K562 (cell line): Measurements from ENCODE around the gene OTUD5. TPM values are rescaled to one million over a fixed set of nuclear protein-coding genes. Genes with fewer than 3 reads are reported as not detected.

Source experiments
- ATF2 ChIP-seq: sonication (generic); formaldehyde crosslinking; IDR thresholded peaks from 2 replicates; pipeline ENCODE4 v1.8.1; 2022; ENCODE audit warnings: missing genetic modification reagents
- CBX3 ChIP-seq, 2 experiments: IDR thresholded peaks; 1 replicate in 1 of 2; 2 replicates in 1 of 2; pipeline ENCODE4 v1.6.1; 2012; ENCODE audit warnings: inconsistent platforms in 2 of 2, low read length in 2 of 2, borderline replicate concordance in 1 of 2, control low read depth in 1 of 2
- KAT8 ChIP-seq: fragments of 450-650 bp; IDR thresholded peaks from 2 replicates; pipeline ENCODE4 v1.6.1; 2016; ENCODE audit warnings: low read depth, mild to moderate bottlenecking
- KHSRP ChIP-seq: fragments of 450-650 bp; IDR thresholded peaks from 2 replicates; pipeline ENCODE4 v1.6.1; 2017
- MYNN ChIP-seq, 2 experiments: sonication (generic); formaldehyde crosslinking in 1 of 2; IDR thresholded peaks; 2 replicates each; pipeline versions ENCODE4 v1.5.0 to v1.6.1; 2016 to 2020; ENCODE audit warnings: antibody characterized with exemption in 1 of 2, missing genetic modification reagents in 1 of 2
- POU5F1 ChIP-seq: fragments of 150-350 bp; IDR thresholded peaks from 2 replicates; pipeline ENCODE4 v1.6.1; 2014; ENCODE audit warnings: borderline replicate concordance, low read length, low read depth, mild to moderate bottlenecking; ENCODE audit not compliant: partially characterized antibody
- SMAD1 ChIP-seq: fragments of 150-350 bp; IDR thresholded peaks from 2 replicates; pipeline ENCODE4 v1.6.1; 2014; ENCODE audit warnings: low read length, low read depth; ENCODE audit not compliant: partially characterized antibody
- SMARCB1 ChIP-seq: IDR thresholded peaks from 2 replicates; pipeline ENCODE4 v1.6.1; 2011; ENCODE audit warnings: improper control_type of control experiment, low read depth; ENCODE audit not compliant: insufficient read length
- TRIM25 ChIP-seq: fragments of 450-650 bp; IDR thresholded peaks from 2 replicates; pipeline ENCODE4 v1.7.0; 2016; ENCODE audit warnings: borderline replicate concordance
- TSHZ1 ChIP-seq: fragments of 250-450 bp; sonication (Bioruptor Pico); IDR thresholded peaks from 2 replicates; pipeline ENCODE4 v1.4.0; 2020; ENCODE audit warnings: mild to moderate bottlenecking, moderate library complexity
- ZNF431 ChIP-seq: sonication (generic); formaldehyde crosslinking; IDR thresholded peaks from 2 replicates; pipeline ENCODE4 v1.8.0; 2022; ENCODE audit warnings: mild to moderate bottlenecking, missing genetic modification reagents
- ZNF696 ChIP-seq: fragments of 250-450 bp; sonication (Bioruptor Pico); conservative IDR thresholded peaks from 2 replicates; pipeline ENCODE4 v1.4.0; 2020; ENCODE audit warnings: mild to moderate bottlenecking, moderate library complexity
- polyA plus RNA-seq, 8 experiments: library from polyadenylated mRNA; depleted of rRNA in 4 of 8; stranded (reverse) in 5 of 8; unstranded in 3 of 8; fragments of >200 nt; fragmentation: Nextera tagmentation in 2 of 8; fragmentation: Illumina TruSeq in 1 of 8; extraction: Ambion mirVana in 2 of 8; extraction: Trizol in 1 of 8; gene quantifications; 2 replicates each; pipeline versions ENCODE4 v1.2.1 to v1.2.3, GENCODE V29; 2011 to 2014; ENCODE audit warnings: inconsistent platforms in 1 of 8, missing spikeins in 1 of 8
- total RNA-seq, 7 experiments: library from RNA; depleted of rRNA in 6 of 7; stranded (reverse); fragments of >200 nt in 6 of 7; fragmentation: Illumina TruSeq in 2 of 7; extraction: Trizol in 2 of 7; gene quantifications; 2 replicates each; pipeline versions ENCODE4 v1.2.1 to v1.2.3, GENCODE V29; 2011 to 2021; ENCODE audit warnings: low replicate concordance in 1 of 7
- TF ChIP-seq, protein P1 (sequence below): fragments of 450-650 bp; formaldehyde crosslinking; IDR thresholded peaks from 2 replicates; pipeline ENCODE4 v1.4.0; 2022; ENCODE audit warnings: missing genetic modification characterization
- TF ChIP-seq, protein P2 (sequence below): fragments of 450-650 bp; conservative IDR thresholded peaks from 2 replicates; pipeline ENCODE4 v1.6.1; 2016; ENCODE audit warnings: missing genetic modification characterization, low read depth, mild to moderate bottlenecking, missing compliant biosample characterization, moderate library complexity

The OTUD5 gene
- total and polyA plus RNA-seq, 9 of the 15 experiments (the other 6 are each of a cell fraction or from before 2014, with no cell fraction given), result 3.6 to 102 (median 59.0) TPM

GRCh38 chrX:48957827-48958634 is 624 bp upstream of the OTUD5 start (continued):
- TF ChIP-seq KAT8 (no peak), KHSRP (no peak), MYNN (IDR thresholded peaks at IDR 0.05) (no peak), MYNN (CRISPR knock-in tag; IDR thresholded peaks at IDR 0.05) (no peak), SMARCB1 (no peak), ZNF431 (CRISPR knock-in tag) (no peak), ATF2 (CRISPR knock-in tag) (no peak), POU5F1 (no peak), TSHZ1 (CRISPR knock-in tag) (no peak), ZNF696 (CRISPR knock-in tag) (no peak), SMAD1 (no peak), CBX3 (IDR thresholded peaks at IDR 0.05; ENCODE audit: borderline replicate concordance in 1 of 2, low read length in 2 of 2) (no peak), TRIM25 (no peak)
- TF ChIP-seq, protein P1, sequence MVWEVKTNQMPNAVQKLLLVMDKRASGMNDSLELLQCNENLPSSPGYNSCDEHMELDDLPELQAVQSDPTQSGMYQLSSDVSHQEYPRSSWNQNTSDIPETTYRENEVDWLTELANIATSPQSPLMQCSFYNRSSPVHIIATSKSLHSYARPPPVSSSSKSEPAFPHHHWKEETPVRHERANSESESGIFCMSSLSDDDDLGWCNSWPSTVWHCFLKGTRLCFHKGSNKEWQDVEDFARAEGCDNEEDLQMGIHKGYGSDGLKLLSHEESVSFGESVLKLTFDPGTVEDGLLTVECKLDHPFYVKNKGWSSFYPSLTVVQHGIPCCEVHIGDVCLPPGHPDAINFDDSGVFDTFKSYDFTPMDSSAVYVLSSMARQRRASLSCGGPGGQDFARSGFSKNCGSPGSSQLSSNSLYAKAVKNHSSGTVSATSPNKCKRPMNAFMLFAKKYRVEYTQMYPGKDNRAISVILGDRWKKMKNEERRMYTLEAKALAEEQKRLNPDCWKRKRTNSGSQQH, result no peak
- TF ChIP-seq, protein P2, sequence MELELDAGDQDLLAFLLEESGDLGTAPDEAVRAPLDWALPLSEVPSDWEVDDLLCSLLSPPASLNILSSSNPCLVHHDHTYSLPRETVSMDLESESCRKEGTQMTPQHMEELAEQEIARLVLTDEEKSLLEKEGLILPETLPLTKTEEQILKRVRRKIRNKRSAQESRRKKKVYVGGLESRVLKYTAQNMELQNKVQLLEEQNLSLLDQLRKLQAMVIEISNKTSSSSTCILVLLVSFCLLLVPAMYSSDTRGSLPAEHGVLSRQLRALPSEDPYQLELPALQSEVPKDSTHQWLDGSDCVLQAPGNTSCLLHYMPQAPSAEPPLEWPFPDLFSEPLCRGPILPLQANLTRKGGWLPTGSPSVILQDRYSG (tag), result no peak
